Thyroid gland (tissue), 4 donors: ENCODE data around the gene ASCL5.

Source experiments
- CTCF ChIP-seq, 6 experiments: fragments of 200-600 bp in 3 of 6; fragments of 450-650 bp in 3 of 6; sonication (generic) in 3 of 6; IDR thresholded peaks; one replicate each; pipeline ENCODE4 v1.5.1; 2016 to 2019; ENCODE audit warnings: antibody characterized with exemption in 6 of 6, mild to moderate bottlenecking in 2 of 6, inconsistent platforms in 1 of 6, moderate library complexity in 1 of 6
- POLR2A ChIP-seq, 2 donors: fragments of 450-650 bp; IDR thresholded peaks; one replicate each; pipeline ENCODE4 v1.6.1; 2017; ENCODE audit warnings: antibody characterized with exemption in 2 of 2, mild to moderate bottlenecking in 2 of 2, moderate library complexity in 1 of 2

GRCh38 chr1:201127755-201128455 is 921 bp upstream of the ASCL5 start:
- TF ChIP-seq POLR2A (IDR thresholded peaks at IDR 0.05), result no peak
- no peak for TF ChIP-seq CTCF (IDR thresholded peaks at IDR 0.05)
